Activated naive CD8-positive, alpha-beta T cell treated with anti-CD3 and anti-CD28 coated beads, Interleukin-2, amount 50 U/mL, for 24 hours (primary cell): ENCODE measurements around the gene RASA4B.
A peak's percentile ranks its signal among the peaks of the same experiment; 100 is the strongest.
"Not testable (repeated sequence)": the region's sequence is repeated elsewhere in the genome, so short reads cannot be mapped to it uniquely, and the experiment has no call there.

Experiments
- ATAC-seq: fragments of 150-1000 bp; cut with Tn5 transposase; one replicate; pipeline ENCODE4 v1.10.0; 2021
- DNase-seq: peaks from one replicate; pipeline ENCODE4 v3.0.0; 2021
- H3K27ac Mint-ChIP-seq: one replicate; pipeline ENCODE4 v1.8.0; 2021; ENCODE audit warnings: mild to moderate bottlenecking, mixed read lengths
- H3K27me3 Mint-ChIP-seq: one replicate; pipeline ENCODE4 v1.8.0; 2021; ENCODE audit warnings: mixed read lengths
- H3K36me3 Mint-ChIP-seq: one replicate; pipeline ENCODE4 v1.8.0; 2021; ENCODE audit warnings: low read depth, mixed read lengths
- H3K4me1 Mint-ChIP-seq: one replicate; pipeline ENCODE4 v1.8.0; 2021; ENCODE audit warnings: mixed read lengths
- H3K4me3 Mint-ChIP-seq: one replicate; pipeline ENCODE4 v1.8.0; 2021; ENCODE audit warnings: mild to moderate bottlenecking, moderate library complexity, mixed read lengths
- H3K9me3 Mint-ChIP-seq: one replicate; pipeline ENCODE4 v1.8.0; 2021; ENCODE audit warnings: mixed read lengths

RASA4B gene

DNA sequence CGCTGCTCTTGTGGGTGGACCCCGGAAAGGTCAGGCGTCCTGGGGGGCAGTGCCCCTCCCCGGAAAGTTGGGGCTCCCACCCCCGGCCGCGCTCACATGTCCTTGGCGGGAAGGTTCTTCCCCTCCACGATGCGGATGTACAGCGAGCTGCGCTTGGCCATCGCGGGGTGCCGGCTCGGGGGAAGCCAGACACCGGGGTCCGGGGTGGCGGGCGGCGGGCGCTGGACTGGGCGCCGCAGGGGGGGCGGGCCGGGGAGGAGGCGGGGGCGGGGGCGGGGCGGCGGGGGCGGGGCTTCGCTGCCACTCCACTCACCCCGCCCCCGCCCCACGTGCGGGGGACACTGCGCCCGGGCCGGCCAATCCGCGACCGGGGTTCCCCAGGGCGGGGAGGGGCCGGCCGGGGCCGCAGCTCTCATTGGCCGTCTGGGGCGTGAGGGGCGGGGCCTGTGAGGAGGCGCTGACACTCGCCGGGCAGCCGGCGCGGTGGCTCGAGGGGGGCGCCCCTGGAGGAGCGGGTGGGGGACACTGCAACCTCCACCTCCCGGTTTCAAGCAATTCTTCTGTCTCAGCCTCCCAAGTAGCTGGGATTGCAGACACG, at the start of gene RASA4B:
TSS of gene RASA4B (minus strand) at position 228 of the 598 bp plus-strand sequence. CDS start at position 161, 67 bp downstream.
- not testable (repeated sequence) for H3K9me3 Mint-ChIP-seq, H3K36me3 Mint-ChIP-seq, H3K27me3 Mint-ChIP-seq, H3K4me1 Mint-ChIP-seq, H3K4me3 Mint-ChIP-seq, H3K27ac Mint-ChIP-seq, DNase-seq
- ATAC-seq, result peak; percentile 85

DNA sequence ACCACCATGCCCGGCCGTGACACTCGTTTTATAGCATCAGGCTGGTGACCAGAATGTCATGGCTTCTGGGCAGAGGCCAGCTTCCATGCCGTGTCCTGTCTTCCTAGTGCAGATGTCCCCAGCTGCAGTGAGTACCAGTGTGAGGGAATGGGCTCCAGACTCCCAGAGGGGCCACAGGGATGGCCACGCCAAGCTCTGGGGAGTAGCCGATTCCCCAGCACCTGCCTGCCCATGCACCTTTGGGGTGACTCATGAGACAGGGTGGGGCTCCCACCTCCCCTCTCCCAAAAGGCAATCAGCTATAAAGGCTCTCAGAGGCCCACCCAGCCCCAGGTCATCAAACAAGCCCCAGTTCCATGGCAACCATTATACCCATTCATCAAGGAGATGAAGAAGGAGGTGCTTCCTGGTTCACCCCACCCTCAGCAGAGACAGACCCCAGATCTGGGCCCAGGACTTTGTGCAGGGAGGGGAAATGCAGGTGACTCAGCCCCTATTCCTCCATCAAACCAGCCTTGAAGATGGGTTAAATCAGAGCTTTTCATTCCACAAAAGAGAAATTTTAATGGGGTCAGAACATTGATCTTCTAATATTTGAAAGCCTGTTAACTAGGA, 33.3 kb upstream of the RASA4B start, which contains the start of gene SPDYE2:
TSS of gene SPDYE2 (plus strand) at position 419 of the 615 bp plus-strand sequence. CDS start 2,030 bp downstream, outside the sequence.
- H3K36me3 Mint-ChIP-seq, H3K27me3 Mint-ChIP-seq, H3K4me3 Mint-ChIP-seq, H3K9me3 Mint-ChIP-seq, H3K4me1 Mint-ChIP-seq, DNase-seq, ATAC-seq, H3K27ac Mint-ChIP-seq: not testable (repeated sequence)

DNA sequence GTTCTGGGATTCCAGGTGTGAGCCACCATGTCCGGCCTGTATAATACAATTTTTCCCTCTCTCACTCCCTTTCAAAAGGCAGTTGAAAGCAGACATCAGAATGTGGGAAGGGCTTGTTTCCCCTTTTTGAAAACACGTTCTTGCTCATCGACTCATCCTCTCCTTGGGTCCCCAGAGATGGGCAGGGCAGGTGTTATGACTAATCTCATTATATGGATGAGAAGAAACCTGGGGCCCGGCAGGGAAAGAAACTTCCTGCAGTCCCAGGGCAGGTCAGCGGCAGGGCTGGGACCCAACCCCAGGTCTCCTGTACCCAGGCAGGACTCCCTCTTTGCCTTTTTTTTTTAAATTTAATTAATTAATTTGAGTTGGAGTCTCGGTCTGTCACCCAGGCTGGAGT, 28.8 kb upstream of the RASA4B start:
- not testable (repeated sequence) for H3K4me1 Mint-ChIP-seq, H3K4me3 Mint-ChIP-seq, DNase-seq, H3K27me3 Mint-ChIP-seq, H3K36me3 Mint-ChIP-seq, H3K9me3 Mint-ChIP-seq, H3K27ac Mint-ChIP-seq
- peak; percentile 12 for ATAC-seq

DNA sequence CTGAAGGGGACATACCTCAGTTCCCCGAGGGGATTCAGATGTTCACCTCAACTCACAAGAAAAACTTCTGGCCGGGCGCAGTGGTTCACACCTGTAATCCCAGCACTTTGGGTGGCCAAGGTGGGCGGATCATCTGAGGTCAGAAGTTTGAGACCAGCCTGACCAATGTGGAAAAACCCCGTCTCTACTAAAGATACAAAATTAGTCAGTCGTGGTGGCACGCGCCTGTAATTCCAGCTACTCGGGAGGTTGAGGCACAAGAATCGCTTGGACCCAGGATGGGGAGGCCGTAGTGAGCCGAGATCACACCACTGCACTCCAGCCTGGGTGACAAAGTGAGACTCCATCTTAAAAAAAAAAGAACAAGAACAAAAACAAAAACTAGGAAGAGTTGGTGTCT, 27.7 kb upstream of the RASA4B start:
- H3K9me3 Mint-ChIP-seq, H3K4me1 Mint-ChIP-seq, H3K36me3 Mint-ChIP-seq, H3K27ac Mint-ChIP-seq, H3K4me3 Mint-ChIP-seq, ATAC-seq, H3K27me3 Mint-ChIP-seq, DNase-seq: not testable (repeated sequence)

DNA sequence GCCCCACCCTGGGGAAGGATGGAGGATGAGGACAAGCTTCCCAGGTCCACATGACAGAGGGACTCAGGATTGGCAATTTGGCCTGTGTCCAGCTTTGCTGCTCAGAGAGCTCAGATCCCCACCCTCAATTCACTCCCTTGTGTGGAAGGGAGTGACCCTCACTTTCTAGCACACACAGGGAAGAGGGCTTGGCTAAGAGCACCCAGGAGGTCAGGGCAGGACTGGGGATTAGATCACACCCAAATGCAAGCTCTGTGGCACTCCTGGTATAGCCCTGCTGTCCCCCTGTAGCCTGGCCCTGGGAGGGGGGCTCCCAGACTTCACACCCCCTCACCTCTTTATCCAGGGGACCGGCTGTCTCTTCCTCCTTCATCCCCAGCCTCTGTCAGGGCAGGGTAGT, 26.8 kb upstream of the RASA4B start:
- H3K9me3 Mint-ChIP-seq, H3K4me3 Mint-ChIP-seq, ATAC-seq, DNase-seq, H3K27ac Mint-ChIP-seq, H3K4me1 Mint-ChIP-seq, H3K36me3 Mint-ChIP-seq, H3K27me3 Mint-ChIP-seq: not testable (repeated sequence)

DNA sequence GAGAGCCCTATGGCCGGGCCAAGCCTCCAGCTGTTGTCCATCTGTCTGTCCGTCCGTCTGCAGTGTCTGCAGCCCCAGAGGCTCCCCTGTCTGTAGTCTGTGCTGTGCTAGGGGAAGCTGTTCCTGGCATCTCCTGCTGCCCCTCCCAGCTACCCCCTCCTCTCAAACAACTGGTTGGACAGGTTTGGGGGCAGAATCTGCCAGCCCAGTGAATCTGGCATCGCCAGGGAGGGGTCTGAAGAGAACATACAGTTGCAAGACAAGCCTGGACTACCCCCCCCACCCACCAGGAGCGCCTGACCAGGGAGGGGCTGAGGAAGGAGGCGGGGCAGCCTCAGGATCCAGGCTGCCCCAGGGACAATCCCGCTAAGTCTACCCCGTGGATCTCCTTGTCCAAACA, 26.0 kb upstream of the RASA4B start, which contains the start of gene UPK3BL2:
TSS of gene UPK3BL2 (minus strand) at position 101 of the 400 bp plus-strand sequence. CDS start at position 41, 60 bp downstream.
- ATAC-seq, H3K4me1 Mint-ChIP-seq, H3K27ac Mint-ChIP-seq, DNase-seq, H3K9me3 Mint-ChIP-seq, H3K4me3 Mint-ChIP-seq, H3K27me3 Mint-ChIP-seq, H3K36me3 Mint-ChIP-seq: not testable (repeated sequence)

DNA sequence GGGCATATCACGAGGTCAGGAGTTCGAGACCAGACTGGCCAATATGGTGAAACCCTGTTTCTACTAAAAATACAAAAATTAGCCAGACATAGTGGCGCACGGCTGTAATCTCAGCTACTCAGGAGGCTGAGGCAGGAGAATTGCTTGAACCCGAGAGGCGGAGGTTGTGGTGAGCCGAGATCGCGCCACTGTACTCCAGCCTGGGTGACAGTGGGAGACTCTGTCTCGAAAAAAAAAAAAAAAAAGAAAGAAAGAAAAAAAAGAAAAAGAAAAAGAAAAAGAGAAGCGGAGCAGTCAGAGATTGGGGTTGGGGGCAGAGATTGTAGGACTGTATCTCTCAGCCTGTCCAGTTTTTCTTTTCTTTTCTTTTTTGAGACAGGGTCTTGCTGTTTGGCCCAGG, 25.2 kb upstream of the RASA4B start:
- H3K27ac Mint-ChIP-seq, H3K27me3 Mint-ChIP-seq, H3K36me3 Mint-ChIP-seq, H3K4me1 Mint-ChIP-seq, H3K4me3 Mint-ChIP-seq, H3K9me3 Mint-ChIP-seq, ATAC-seq, DNase-seq: not testable (repeated sequence)

DNA sequence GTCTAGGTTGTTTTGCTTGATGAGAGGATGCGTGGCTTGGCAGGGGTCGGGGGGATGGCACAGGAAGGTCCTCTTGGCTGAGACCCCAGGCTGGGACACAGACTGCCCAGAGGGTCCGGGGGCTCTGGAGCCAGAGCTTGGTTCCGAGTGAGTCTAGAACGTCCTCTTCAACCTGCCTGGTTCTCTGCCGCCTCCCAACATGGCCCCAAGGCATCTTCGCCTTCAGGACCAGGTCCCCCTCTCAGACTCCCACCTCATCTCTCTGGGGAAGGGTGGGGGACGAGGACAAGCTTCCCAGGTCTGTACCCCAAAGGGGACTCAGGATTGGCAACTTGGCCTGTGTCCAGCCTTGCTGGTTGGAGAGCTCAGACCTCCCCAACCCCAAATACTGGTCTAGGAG, 24.5 kb upstream of the RASA4B start:
- not testable (repeated sequence) for H3K4me1 Mint-ChIP-seq, H3K36me3 Mint-ChIP-seq

DNA sequence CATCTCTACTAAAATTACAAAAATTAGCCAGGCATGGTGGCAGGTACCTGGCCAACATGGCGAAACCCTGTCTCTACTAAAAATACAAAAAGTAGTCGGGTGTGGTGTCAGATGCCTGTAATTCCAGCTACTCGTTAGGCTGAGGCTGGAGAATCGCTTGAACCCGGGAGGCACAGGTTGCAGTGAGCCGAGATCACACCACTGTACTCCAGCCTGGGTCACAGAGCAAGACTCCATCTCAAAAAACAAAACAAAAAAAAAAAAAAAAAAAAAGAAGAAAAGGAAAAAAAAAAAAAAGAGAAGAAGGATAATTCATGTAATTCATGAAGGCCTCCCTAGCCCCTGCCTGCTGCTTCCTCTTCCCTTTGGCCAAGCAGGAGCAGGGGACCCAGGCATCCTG, 23.0 kb upstream of the RASA4B start:
- not testable (repeated sequence) for H3K27ac Mint-ChIP-seq, ATAC-seq, H3K27me3 Mint-ChIP-seq, H3K4me1 Mint-ChIP-seq, H3K9me3 Mint-ChIP-seq, H3K4me3 Mint-ChIP-seq, DNase-seq, H3K36me3 Mint-ChIP-seq

More for the DNA sequence above, 24.5 kb upstream of the RASA4B start:
- not testable (repeated sequence) for ATAC-seq, H3K27ac Mint-ChIP-seq, H3K9me3 Mint-ChIP-seq, DNase-seq, H3K27me3 Mint-ChIP-seq, H3K4me3 Mint-ChIP-seq

DNA sequence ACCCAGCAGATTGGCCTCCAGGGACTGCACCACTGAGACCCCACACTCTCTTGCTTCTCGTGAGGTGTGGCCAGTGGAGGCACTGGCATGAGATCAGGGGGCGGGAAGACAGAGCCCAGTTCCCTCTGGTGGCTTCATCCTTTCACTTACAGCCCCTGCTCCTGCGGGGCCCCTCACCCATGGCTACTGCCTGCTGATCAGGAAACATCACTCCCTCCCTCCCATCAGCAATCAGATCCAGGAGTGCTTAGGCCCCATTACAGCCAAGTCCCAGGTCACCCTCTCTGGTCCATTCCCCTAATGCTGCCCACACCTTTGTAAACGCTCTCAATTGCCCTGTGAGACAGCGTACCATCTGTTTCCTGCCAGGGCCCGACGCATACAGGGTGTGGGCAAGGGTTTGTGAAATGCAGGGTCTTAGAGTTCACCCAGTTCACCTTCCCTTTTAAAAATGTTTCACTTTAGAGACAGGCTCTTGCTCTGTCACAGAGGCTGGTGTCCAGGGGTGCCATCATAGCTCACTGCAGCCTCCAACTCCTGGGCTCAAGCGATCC, 17.6 kb upstream of the RASA4B start:
- not testable (repeated sequence) for H3K27ac Mint-ChIP-seq, H3K4me1 Mint-ChIP-seq, H3K27me3 Mint-ChIP-seq, H3K4me3 Mint-ChIP-seq, H3K9me3 Mint-ChIP-seq, DNase-seq, H3K36me3 Mint-ChIP-seq, ATAC-seq

DNA sequence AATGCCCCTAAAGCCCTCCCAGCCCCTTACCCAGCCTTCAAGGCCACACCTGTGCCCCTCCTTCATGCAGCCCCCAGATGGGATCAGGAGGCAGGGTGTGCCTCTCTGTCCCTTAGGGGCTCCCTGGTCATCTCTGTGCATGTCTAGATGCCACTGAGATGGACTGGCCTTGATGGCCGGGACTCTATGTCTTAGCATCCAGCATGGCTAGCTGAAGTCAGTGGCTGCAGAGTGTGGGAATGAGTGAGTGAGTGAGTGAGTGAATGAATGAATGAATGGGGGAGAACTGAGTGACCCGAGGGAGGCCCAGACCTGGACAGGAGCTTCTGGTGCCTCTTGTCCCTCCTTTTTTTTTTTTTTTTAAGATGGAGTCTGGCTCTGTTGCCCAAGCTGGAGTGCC, 14.6 kb upstream of the RASA4B start:
- H3K36me3 Mint-ChIP-seq, H3K27me3 Mint-ChIP-seq, H3K4me3 Mint-ChIP-seq, DNase-seq, ATAC-seq, H3K9me3 Mint-ChIP-seq, H3K27ac Mint-ChIP-seq, H3K4me1 Mint-ChIP-seq: not testable (repeated sequence)

DNA sequence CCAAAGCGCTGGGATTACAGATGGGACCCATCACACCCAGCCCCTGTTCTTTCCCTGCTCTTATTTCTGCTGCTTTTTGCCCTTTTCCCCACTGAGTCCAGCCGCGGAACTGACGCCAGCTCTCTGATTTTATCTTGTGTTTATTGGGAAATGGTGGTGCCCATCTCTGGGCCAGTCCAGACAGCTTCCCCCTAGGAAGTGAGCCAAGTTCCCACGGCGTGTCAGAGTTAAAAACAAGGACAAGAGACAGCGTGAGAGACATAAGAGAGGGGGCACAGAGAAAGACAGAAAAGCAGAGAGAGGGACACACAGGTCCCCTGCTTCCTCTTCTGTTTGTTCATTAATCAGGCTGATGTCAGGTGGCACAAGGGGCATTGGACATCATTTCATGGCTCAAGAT, 14.0 kb upstream of the RASA4B start:
- ATAC-seq, DNase-seq, H3K27ac Mint-ChIP-seq, H3K27me3 Mint-ChIP-seq, H3K4me1 Mint-ChIP-seq, H3K9me3 Mint-ChIP-seq, H3K36me3 Mint-ChIP-seq, H3K4me3 Mint-ChIP-seq: not testable (repeated sequence)

DNA sequence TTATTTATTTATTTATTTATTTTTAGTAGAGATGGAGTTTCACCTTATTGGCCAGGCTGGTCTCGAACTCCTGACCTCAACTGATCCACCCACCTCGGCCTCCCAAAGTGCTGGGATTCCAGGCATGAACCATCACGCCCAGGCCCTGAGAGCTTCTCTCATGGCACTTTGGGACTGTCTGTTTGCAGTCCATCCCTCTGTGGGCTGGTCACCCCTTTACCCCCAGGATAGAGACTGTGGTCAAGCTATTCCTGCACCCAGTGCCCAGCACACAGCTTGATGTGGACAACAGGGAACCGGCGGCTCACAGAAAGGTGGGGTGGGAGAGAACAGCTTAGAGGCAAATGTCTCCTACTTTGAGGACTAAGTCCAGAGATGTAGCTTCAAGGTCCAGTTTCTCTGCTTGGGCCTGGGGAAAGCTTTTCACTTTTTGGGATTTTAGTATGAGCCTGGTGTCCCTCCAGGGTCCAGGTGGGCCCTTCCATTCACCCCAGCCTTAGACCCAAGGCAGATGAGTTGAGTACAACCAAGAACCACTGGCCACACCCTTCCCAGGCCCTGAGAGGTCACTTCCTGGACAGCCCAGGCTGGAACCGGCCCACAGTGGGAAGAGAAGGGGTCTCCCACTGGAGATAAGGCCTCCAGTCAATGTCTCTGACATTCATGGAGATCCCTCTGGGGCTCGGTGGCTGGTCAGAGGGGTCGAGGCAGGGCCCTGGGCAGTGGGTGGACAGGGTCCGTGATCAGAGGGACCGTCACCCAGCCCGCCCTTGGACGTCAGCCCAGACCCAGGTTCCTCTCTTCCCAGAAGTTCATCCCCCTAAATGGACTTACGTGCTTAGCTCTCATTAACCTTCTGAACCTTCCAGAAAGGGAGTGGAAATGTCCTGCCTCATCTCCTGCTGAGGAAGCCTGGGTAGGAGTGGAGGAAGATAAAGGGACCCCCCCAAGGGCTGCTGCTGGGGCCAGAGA, 10.5 kb upstream of the RASA4B start:
- ATAC-seq, H3K27me3 Mint-ChIP-seq, DNase-seq, H3K4me1 Mint-ChIP-seq, H3K4me3 Mint-ChIP-seq, H3K36me3 Mint-ChIP-seq, H3K27ac Mint-ChIP-seq, H3K9me3 Mint-ChIP-seq: not testable (repeated sequence)

DNA sequence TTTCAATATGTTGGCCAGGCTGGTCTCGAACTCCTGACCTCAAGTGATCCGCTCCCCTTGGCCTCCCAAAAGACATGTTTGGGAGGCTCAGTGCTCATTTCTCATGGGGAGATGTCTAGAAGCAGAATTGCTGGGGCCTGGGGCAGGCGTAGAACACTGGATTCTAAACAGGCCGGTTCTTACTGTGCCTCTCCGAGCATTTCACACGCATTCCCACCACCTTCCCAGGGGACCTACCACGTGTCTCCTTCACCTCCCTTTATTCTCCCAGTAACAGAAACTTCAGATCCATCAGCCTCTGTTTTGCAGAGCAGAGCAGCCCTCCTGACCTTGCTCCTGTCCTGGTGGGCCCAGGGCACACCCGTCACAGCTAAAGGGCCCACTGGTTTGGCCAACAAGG, 9.6 kb upstream of the RASA4B start:
- not testable (repeated sequence) for H3K9me3 Mint-ChIP-seq, H3K36me3 Mint-ChIP-seq, H3K27me3 Mint-ChIP-seq, H3K27ac Mint-ChIP-seq, DNase-seq, H3K4me1 Mint-ChIP-seq, ATAC-seq, H3K4me3 Mint-ChIP-seq
